IPS-NIHi7 (cell line): Measurements from ENCODE around the gene TEX29.

ENCODE experiments used
- DNase-seq: peaks from one replicate; pipeline ENCODE4 v3.0.0; 2012; ENCODE audit warnings: mixed read lengths; ENCODE audit errors: extremely low spot score

The TEX29 gene

DNA sequence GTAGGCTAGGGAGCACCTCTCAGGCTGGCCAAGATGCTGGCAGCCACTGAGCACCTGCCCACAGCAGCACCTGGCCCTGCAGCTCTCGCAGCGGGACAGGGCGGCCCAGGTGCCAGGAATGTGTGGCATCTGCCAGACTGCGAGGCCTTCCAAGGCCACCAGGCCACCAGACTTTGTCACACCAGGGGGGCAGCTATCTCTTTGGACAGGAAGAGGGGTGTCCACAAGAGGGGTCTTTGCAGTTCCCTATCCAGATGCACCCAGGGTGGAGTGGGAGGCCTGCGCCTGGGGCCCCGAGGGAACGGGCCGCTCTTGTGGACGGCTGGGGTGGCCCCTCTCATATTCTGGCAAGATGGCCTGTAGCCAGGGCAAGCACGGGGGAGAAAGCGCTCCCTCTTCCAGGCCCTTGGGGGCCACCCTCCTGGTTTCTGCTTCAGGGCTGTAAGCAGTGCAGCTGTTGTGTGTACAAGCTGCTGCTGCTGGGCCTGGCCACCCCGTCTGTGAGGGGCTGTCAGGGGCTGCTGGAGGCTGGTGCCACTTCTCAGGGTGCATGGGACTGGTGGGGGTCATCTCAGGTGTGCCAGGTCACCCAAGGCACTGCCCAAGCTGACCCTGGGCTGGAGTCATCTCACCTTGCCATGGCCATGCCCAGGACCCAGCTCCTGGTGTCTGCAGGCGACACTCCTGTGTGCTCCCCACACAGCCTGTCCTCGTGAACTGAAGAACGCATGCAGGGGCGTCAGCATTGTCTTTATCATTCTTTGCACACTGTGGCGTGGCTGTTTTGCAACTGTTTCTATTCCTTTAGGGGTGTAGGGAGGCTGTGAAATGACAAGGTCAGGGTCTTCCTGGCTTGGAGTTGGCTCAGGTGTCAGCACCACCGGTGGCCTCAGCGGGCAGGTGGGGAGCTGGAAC, 1.8 kb downstream of the TEX29 start:
- DNase-seq, result no peak

DNA sequence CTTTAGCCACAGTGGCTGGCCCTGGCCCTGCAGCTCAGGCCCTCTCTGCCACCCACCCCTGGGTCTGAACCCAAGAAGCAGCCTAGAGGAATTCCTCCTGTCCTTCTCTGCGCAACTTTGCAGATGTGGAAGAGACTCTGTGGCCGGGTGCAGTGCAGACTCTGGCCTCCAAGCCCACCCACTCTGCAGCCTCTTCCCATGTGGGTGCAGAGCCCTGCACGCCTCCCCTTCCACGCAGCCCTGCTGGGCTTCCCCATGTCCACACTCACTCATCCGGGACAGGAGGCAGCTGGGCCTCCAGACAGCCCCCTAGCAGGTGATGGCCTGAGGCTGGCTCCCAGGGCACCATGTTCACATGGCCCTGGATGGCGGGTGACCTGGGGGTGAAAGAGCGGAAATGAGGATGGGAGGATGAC, 2.5 kb downstream of the TEX29 start:
- DNase-seq, result no peak

DNA sequence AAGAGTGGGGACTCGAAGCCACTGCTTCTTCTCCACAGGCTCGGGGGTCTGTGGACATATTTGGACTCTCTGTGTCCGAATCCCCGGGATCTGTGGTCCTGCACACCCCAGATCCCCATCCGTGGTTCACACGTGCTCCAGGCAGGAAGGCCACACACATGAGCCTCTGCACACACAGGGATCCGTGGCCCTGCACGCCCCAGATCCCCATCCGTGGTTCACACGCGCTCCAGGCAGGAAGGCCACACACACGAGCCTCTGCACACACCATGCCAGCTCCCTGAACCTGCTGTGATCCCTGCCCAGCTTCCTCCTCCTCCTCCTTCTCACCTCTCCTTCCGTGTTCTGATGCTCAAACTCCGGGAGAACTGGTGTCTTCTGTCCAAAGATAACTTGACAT, 3.1 kb downstream of the TEX29 start:
- DNase-seq, result no peak

DNA sequence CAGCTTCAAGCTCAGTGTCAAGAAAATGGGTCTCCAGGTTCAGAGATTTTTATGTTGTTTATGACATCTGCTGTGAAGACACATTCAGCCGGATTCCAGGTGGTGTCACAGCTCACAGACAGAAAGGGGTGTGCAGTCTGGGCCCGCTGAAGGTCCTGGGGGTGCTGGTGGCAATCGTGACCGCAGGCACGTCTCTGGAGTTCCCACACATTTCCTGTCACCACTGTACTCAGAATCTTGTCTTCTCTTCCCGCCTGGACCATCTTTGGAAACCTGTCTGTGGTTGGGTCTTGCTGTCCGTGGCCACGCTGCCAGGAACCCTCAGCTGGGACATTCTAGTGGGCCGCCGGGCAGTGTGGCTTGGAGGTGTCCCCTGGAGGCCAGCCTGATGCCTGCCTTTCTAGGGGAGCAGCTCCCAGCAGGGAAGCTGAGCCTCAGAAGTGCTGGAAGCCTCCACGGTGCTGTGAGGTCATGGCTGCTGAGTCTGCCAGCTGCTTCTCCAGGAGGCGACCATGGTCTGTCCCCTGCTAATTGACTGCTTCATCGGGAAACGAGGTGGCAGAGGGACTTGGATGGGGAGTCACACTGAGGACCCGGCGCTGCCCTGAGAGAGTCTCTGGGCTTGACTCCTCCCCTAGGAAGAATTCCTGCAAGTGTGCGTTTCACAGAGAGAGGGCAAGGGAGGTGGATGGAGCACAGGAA, 3.7 kb downstream of the TEX29 start:
- DNase-seq, result no peak

DNA sequence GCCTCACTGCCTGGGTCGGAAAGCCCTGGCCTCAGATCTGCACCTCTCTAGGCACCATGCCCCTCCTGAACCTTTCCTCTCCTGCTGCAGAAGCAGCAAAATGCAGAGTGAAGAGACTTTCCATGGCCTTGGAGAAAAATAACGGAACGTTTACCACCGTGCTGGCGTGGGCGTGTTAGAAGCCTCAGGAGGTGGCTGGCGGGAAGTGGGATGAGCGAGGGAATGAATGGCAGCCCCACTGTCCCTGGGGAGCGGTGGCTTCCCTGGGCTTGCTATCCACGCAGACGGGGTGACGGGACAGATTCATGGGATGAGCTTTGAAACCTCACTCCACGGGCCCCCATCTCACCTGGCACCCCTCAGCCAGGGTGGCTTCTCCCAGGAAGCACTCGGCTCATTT, 4.3 kb downstream of the TEX29 start:
- DNase-seq, result no peak

DNA sequence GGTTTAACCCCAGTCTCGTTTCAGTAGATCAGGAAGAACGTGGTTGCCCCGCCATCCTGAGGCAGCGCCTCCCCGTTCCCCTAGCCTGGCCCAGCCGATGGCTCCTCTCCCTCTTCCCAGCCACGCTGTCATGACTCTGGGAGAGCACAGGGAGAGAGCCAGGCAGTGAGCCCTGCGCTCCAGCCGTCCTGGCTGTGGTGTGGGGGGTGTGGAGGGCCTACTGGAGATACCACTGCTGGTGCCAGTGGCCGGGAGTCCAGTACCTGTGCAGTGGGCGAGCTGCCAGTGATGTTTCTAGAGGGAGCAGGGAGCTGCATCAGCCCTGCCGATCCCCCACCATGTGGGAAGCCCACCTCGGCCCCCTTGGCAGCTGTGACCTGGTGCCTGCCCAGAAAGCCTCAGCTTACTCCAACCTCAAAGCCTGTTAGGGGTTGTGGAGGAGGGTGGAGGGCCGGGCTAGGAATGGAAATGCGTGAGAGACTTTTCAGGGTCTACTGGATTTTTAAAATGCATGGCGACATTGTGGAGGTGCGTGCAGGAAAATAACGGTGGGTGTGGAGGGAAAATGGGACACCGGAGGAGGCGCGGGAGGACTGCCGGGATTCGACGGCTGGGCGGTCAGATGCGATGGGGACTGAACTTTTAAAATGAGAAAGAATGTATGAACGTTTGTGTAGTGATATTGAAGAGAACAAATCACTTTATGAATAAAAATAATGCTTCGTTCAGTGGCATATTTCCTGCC, 4.9 kb downstream of the TEX29 start:
- DNase-seq, result no peak

DNA sequence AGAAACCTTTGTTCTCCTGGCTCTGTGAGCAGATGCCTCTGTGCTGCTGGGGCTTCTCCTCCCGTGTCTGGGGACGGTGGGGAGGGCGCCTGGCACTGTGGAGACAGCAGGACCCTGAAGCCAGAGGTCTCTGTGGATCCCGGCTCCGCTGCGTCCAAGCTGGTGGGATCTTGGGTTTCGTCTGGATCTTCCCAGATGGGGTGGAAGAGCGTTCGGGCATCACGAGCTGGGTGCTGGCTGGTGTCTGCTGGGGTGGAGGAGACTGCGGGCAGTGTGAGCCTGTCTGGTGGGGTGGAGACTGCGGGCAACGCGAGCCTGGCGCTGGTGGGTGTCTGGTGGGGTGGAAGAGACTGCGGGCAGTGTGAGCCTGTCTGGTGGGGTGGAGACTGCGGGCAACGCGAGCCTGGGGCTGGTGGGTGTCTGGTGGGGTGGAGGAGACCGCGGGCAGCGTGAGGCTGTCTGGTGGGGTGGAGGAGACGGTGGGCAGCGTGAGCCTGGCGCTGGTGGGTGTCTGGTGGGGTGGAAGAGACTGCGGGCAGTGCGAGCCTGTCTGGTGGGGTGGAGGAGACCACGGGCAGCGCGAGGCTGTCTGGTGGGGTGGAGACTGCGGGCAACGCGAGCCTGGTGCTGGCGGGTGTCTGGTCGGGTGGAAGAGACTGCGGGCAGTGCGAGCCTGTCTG, 5.6 kb downstream of the TEX29 start:
- DNase-seq, result no peak

DNA sequence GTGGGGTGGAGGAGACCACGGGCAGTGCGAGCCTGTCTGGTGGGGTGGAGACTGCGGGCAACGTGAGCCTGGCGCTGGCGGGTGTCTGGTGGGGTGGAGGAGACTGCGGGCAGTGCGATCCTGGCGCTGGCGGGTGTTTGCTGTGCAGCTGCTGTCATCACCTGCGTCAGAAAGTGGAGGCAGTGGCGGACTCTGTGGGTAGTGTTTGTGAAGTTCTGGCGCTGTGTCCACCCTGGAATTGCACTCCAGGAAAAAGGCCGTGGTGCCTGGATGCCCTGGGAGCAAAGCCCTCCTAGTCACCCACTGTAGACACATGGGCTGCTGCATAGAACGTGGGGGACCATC, 6.2 kb downstream of the TEX29 start:
- DNase-seq, result no peak

DNA sequence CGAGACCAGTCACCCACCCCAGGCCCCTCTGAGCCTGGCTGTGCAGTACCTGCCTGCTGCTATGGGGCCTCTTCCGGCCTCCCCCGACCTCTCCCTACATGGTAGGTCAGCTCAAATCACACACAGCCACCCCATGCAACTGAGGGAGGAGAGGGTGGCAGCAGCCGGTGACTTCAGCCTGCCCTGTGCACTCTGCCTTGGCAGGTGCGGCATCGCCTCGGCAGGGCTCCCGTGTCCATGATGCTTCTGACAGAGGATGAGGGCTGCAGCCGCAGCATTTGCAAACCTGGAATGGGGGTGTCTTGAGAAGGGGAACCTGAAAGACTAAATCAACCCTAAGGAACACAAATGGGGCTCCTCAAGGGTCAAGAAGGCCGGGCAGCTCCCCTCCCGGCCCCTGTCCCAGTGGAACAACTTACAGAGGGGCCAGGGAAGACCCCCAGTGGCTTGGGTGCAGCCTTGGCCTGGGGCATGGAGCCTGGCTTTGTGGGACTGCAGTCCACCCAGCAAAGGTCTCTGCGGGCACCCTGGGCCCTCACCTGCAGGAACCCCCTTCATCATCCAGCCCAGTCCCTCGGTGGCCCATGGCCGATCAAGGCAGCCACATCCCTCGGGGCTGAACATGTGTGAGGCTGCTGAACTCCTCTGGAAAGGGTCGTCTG, 6.7 kb downstream of the TEX29 start:
- no peak for DNase-seq

DNA sequence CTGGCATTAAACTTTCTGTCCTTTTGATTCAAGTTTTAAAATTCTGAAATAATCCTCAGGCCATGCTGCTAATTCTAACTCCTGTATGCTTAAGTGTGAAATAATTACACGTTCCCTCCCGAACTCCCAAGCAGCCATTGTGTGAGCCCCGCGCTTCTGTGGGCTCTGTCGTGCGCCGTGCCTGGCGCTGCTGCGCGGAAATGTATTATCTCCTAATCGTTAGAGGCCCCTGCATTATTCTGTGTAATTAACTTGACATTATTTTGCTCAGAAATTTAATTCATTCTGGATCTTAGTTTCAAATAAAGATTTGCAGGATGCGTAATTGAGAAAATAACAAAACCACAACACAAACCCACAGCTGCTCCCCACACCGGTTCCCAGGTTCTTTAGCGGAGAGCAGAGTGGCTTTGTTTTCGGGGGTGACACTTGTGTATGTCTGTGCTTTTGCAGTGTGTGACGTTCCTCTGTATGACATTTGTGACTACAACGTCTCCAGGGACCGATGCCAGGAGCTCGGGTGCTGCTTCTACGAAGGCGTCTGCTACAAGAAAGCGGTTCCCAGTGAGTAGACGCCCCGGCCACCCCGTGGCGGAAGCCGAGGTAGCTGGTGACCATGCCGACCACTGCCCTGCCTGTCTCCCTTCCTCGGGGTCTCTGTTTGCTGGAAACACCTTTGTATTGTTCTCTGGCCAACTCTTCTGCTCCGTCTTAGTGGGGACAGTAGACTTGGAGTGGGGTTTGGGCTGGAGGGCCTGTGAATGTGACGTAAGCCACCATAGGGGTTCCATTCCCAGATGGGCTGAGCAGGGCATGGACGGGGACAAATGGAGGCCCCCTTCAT, 7.5 kb downstream of the TEX29 start:
- no peak for DNase-seq

DNA sequence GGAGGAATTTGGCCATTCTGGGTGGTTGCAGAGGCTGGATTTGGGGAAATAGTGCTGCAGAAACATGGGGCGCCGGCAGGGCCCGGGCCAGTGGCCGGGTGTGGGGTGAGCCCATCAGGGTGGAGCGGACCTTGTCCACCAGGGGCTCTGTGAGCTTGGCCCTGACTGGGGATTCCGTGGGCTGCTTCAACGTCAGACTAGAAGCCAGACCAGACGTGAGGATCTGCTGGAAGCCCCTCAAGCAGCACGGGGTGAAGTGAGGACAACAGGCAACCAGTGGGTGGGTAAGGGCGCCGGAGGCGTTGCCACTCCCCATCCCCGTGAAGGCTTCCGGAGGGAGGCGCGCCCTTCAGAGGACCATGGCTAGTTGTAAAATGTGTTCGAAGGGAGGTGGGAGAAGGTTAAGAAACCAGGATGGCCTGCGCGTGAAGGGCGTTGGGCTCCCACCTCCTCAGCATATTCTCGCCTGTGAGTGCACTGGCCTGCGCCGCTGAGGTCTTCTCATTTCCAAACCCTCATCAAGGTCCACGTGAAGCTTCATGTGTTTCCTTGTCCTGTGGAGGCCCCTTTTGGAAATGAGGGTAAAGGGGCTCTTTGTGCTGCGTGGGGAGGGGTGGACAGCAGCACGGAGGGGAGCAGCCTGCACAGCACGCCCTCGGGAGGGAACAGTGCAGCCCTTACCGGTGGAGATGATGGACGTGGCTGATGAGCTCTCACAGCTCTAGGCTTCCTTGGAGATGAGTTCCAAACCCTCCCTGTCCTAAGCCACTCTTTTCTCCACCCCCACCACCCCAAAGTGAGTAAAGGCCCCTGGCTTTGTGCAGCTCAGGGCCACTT, 8.3 kb downstream of the TEX29 start:
- peak; percentile 12 for DNase-seq

DNA sequence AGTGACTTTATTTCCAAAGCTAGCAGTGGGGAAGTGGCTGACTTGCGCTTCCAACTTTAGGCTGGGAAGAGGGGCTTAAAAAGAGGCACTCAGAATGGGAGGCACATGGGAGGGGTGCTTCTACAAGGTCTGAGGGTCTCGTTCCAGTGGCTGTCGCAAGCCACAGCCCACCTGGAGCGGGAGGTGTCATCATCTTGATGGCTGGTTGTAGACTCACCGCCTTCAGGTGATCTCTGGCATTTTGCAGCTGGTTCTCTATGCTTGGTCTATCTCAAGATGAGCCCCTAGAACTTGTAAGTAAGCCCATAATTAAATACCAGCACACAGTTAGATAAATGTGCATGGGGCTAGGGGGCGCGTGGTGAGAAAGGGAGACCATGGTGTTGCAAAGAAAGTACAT, 9.2 kb downstream of the TEX29 start:
- peak; percentile 4 for DNase-seq

DNA sequence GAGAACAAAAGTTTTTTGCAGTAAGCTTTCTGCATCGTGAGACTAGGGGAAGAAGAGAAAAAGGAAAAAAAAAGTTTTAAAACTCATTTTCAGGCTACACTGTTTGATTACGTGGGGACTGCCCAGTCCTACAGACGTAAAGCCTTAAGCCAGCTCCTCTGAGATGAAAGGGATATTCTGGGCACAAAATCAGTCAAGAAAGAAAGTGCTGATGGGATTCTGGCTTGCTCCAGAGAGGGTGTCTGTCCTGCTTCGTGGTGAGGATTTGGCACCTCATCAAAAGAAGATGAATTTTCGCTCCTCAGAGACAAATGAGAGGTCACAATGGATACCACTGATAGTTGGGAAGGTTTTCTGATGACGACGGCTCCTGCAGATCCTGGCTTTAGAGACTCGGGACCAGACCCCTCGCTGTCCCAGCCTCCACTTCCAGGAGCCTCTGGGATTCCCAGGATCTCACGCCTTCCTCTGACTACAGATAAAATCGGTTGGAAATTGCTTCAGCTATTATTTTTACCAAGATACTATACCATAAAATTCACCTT, 9.7 kb downstream of the TEX29 start:
- DNase-seq, result peak; percentile 8

DNA sequence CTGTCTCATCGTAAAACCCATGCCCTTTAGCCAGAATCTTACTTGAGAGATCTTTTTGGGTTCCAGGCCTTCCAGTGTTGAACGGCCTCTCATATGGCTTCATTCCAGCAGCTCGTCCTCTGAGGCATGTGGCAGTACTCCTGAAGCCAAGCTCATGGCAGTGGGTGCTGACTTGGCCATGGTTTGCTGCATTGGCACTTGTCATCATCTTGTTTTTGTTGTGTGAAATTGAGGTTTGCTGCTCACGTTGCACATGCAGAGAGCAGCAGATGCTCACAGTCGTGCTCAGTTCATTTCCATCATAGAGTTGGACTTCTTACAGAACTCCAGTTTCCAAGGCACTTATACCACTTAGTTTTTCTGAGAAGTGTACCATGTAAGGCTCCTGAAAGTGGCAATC, 14.9 kb downstream of the TEX29 start:
- no peak for DNase-seq

DNA sequence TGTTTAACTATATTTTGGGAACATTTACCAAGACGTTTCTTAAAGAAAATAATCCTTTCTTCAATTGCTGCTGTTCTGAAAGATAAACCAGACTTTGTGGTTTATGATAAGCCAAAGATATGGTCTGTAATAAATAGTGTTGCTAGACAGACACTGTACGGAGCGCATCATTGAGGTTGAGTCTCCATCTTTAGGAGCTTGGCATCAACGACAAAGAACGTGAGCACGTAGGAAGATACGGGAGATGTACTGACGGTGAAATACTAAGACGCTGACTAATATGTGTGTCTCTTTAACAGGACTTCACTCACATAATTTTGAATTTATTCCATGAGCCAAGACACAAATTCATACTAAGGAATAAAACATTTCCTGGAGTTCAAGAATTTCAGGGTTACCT, 16.2 kb downstream of the TEX29 start:
- no peak for DNase-seq

DNA sequence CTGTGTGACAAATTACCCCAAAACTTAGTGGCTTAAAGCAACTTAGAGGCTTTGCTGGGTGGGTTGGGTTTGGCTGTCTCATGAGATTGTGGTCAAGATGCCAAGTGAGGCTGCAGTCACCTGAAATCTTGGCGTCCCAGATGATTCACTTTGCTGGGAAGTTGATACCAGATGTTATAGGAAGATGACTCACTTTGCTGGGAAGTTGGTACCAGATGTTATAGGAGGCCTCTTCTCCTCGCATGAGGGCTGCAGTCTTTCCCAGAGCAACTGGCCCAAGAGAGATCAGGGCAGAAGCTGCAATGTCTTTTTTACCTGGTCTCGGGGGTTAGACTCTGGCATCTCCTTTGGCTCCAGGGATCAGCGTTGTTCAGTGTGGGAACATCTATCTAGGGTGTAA, 16.8 kb downstream of the TEX29 start:
- DNase-seq, result peak; percentile 1

DNA sequence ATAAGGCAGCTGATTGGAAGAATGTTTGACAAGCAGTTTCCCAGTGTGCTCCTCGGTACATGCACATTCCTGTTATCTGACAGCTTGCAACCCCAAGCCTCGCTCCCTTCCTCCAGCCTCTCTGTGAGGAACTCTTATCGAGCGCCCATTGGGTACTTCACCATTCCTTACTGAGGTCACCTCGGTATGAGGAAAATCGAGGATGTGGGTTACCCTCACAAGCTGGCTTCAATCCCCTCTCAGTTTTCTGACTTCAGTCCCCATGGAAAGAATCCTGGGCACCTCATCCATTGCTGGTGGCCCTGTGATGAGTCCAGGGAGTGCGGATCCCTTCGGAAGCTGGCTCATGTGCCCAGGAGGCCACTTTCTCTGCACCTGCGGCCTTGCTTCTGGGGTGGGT, 17.3 kb downstream of the TEX29 start:
- no peak for DNase-seq

DNA sequence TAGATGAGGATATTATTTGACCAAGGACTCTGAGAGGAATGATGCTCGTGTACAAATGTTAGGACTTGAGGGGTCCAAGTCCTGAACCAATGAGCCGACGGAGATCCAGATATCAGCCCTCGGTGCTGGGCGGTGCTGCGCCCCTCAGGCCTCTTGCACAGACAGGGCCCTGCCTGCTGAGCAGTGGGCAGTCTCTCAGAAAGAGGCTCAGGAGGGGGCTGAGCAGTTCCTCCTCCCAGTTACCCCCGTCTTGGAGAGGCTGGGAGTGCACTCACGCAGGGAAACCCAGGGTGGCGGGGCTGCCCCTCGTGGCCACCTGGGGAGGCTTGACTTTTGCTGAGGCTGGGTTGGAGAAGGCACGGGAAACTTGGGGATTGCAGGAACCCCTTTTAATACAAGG, 18.4 kb downstream of the TEX29 start:
- DNase-seq, result no peak

DNA sequence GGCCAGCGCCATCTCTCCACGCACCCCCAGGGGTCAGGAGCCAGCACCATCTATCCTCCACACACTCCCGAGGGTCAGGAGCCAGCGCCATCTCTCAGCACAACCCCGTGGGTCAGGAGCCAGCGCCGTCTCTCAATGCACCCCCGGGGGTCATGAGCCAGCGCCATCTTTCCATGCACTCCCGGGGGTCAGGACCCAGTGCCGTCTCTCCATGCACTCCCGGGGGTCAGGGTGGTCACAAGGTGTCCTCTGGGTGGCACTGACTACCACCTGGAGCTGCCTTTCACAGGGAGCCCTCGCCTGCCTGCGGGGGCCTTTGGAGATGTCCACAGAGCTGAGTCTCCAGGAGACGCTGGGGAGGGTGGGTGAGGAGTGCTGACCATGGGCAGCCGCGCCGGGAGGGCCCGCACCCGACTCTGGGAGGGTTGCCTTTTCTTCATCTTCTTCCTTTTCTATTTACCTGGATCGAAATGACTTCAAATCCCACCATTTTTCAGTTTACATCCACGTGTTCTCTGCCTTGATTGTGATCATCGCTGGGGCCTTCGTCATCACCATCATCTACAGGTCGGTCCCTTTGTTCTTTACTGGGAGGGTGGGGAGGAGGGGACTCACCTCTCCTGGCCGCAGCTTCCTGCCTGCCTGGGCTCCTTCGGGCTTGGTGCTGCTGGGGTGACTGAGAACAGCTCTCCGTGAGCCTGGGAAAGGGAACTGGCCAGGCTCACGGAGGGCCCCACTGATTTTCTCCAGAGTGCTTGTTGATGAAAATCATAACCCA, 19.1 kb downstream of the TEX29 start:
- DNase-seq, result peak; percentile 8
